GM20431 (cell line): ENCODE data around the gene MFAP4.
"Not testable (repeated sequence)": the region's sequence is repeated elsewhere in the genome, so short reads cannot be mapped to it uniquely, and the experiment has no call there.

Source experiments
- in situ Hi-C: fragments of 300-500 bp; cut with MseI, MboI; formaldehyde crosslinking; loops from one replicate; pipeline ENCODE4 v1.15.0; 2020; ENCODE audit warnings: low sequenced_read_pairs; ENCODE audit not compliant: unreplicated experiment

MFAP4 gene

DNA sequence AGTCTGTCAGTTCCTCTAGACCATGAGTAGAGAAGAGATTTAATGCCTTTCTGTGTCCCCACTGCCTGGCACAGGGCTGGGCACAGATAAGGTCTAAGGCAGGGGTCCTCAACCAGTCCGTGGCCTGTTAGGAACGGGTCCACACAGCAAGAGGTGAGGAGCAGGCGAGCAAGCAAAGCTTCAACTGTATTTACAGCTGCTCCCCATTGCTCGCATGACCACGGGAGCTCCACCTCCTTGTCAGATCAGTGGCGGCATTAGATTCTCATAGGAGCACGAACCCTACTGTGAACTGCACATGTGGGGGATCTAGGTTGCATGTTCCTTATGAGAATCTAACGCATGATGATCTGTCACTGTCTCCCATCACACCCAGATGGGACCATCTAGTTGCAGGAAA is 26.2 kb downstream of the MFAP4 start:
- in situ Hi-C loops: loop anchor here (10.0 kb wide), 1 partner anchor 94 kb away; no protein-coding TSS in a partner anchor

DNA sequence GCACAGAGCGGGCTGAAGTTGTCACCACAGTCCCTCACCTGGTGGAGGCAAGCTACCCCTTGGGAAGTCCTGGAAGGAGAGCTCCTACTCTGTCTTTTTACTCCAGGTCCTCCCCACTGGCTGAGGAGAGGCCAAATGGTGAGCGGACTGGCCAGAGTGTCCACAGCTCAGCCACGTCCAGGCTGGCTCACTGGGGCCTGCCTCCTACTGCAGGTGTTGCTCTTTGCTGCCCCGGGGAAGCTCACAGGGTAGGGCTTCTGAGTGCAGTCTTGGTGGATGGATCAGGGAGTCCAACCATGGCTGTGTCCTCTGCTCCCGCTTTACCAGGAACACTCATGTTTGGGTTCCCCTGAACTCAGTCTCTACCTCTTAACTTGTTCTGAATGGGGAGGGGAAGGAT is 27.1 kb downstream of the MFAP4 start:
- in situ Hi-C loops: loop anchor here (10.0 kb wide), 1 partner anchor 95 kb away; no protein-coding TSS in a partner anchor

DNA sequence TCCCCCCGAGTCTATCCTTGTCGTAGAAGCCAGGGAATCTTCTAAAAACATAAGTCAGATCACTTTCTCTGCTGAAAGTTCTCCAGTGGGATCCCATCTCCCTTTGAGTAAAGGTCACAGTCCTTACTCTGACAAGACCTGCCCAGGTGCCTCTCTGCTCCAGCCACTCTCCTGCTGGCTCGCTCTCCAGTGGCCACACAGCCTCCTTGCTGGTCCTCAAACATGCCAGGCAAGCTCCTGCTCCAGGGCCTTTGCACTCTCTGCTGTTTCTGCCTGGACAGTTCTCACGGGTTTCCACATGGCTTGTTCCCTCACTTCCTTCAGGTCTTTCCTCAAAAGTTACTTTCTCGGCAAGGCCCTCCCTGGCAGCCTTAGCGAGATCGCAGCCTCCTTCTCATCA is 27.8 kb downstream of the MFAP4 start:
- in situ Hi-C loops: no loop called here

DNA sequence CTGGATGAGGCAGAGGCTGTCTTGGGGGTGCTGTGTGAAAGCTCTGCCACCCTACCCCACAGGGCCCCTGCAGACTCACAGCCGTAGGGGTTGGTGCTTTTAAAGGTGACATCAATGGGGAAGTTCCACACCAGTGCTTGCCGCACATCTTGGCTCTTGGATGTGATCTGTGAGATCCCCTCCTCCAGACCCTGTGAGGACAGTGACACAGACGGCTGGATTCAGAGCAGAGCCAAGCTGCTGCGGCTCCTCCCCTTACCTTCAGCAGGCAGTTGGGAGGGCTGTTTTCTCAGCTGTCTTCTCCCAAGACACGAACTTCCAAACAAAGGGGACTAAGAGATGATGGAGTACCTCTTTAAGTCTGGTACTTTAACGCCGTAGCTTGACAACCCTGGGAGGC is 29.2 kb downstream of the MFAP4 start:
- in situ Hi-C loops: no loop called here

DNA sequence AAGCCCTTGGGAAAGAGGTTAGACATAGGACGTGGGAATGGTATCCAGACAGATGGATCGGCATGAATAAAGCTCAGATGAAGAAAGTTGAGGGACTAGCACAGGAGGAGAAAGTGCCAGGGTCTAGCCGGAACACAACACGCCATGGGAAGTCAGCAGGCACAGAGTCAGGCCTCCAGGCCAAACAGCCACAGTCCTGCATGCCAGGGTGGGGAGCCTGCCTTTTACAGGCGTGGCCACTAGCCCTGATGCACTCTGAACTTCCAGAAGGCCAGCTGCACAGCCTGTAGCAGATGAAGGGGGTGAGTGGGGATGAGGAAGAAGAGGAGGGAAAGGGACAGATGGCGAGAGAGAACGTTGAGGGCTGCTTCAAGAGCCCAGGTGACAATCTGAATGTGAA is 29.6 kb downstream of the MFAP4 start:
- in situ Hi-C loops: no loop called here

DNA sequence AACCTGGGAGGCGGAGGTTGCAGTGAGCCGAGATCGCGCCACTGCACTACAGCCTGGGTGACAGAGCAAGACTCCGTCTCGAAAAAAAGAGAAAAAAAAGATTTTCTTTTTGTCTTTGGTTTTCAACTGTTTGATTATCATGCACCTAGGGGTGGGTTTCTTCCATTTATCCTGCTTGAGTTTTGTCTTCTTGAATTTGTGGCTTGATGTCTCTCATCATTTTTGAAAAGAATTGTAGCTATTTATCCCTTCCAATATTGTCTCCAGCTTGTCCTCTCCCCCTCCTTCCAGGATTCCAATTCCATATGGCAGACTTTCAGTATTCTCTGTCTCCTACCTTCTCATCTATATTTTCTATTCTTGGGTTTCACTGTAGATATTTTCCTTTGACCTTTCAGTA is 32.2 kb downstream of the MFAP4 start:
- in situ Hi-C loops: no loop called here

DNA sequence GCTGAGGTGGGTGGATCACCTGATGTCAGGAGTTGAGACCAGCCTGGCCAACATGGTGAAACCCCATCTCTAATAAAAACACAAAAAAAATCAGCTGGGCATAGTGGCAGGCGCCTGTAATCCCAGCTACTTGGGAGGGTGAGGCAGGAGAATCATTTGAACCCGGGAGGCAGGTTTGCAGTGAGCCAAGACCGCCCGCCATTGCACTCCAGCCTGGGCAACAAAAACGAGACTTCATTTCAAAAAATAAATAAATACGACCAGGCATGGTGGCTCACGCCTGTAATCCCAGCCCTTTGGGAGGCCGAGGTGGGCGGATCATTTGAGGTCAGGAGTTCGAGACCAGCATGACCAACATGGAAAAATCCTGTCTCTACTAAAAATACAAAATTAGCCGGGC is 33.6 kb downstream of the MFAP4 start:
- in situ Hi-C loops: not testable (repeated sequence)

DNA sequence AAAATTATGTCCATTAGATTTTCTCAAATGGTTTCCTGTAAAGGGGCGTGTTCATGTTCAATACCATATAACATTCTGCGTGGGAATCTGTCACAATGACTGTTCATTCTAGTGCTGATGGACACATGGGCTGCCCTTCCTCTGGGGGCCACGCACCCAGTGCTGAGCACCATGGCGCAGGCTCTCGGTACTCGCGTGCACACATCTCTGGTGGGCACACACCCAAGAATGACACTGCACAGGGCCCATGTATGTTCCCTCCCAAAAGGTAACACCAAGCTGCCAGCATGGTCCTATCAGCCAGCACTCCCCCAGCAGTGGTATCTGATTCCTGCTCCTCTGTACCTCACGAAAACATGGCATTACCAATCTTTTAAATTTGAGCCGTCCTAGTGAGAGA is 38.2 kb downstream of the MFAP4 start:
- in situ Hi-C loops: no loop called here

DNA sequence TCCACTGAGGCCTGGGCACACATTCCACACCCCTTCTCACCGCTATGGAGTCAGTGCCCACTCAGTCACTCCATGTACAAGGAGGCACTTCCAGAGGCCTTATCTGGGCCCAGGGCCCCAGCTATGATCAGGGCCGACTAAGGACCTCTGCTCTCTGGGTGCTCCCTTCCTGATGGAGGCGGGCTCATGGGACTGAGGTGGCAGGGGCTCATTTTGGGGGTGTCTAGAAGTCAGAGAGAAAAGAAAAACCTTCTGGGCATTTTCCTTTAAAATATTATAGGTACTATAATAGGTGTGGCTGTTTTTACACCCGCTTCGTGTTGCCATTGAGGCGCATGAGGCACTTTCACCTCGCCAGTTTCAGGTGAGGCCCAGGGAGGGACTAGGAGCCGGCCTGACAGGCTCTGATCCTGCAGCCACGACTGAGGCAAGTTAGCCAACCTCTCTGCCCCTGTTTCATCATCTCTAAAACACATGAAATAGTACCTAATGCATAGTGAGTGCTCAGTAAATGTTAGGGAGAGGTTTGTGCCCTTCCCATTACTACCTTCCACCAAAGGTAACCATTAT is 38.8 kb downstream of the MFAP4 start:
- in situ Hi-C loops: no loop called here

DNA sequence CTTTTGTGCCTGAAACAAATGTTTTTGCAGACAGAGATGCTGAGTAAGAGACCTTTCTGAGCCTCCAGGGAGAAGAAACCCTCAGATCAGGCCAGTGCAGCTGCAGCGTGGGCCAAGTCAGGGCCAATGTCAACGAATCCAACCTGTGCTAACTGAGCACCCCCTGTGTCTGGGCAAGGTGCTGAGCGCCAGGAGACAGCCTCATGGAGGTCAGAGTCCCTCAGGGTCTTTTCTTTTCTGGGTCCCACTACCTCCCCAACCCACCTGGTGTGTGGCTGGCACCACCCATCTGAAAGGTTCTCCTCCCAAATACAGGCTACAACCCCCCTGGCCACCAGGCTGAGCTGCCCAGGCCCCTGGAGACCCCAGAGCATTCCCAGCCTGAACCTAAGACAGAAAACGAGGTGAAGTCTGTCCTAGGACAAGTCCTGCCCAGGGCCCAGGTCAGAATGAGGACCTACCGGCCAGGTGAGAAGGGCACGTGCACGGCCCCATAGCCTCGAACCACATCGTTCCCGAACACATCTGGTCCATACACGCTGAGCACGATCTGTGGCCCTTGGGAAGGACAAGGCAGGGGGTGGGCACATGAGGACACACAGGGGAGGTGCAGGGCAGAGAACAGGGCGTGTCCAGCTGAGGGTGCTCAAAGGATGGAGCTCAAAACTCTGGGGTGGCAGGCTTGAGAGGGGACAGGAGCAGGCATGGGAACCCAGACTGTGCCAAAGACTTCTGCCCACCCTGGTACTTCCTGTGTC is 39.5 kb downstream of the MFAP4 start:
- in situ Hi-C loops: no loop called here

DNA sequence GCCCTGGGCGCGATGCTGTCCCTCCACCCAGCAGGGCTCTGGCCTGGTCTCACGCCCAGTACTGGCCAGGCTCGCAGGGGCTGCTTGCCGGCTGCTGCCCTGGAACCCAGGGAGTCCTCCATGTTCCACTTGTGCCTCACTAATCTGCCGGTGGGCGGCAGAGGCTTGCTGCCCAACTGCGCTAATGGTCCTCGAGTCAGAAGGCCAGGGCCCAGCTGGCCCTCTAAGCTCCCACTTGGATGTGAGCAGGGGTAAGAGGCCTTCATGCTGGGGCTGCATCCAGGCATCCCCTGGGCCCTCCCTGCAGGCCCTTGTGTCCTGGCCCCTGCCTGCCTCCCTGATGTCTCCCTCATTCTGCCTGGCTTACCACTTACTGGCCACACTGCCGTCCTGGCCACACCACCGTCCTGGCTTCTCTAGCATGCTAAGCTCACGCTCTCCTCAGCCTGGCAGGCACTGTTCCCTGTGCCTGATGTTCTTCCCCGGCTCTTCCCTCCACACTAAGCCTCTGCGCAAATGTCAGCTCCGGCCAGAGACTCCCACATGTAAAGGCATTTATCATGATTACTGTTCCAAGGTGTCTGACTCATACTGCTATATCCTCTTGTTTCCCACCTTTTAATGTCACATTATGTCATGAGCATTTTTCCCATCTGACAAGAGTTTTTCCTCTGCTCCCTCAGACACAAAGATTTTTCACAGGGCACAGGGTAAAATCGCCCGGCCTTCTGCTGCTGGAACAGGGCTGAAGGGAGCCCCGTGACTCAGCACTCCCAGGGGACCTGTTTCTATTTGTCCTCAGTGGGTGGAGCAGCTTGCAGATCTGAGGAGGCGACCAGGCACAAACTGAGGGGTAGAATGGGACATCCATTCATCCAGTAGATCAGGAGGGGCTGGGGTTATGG is 40.4 kb downstream of the MFAP4 start:
- in situ Hi-C loops: no loop called here

DNA sequence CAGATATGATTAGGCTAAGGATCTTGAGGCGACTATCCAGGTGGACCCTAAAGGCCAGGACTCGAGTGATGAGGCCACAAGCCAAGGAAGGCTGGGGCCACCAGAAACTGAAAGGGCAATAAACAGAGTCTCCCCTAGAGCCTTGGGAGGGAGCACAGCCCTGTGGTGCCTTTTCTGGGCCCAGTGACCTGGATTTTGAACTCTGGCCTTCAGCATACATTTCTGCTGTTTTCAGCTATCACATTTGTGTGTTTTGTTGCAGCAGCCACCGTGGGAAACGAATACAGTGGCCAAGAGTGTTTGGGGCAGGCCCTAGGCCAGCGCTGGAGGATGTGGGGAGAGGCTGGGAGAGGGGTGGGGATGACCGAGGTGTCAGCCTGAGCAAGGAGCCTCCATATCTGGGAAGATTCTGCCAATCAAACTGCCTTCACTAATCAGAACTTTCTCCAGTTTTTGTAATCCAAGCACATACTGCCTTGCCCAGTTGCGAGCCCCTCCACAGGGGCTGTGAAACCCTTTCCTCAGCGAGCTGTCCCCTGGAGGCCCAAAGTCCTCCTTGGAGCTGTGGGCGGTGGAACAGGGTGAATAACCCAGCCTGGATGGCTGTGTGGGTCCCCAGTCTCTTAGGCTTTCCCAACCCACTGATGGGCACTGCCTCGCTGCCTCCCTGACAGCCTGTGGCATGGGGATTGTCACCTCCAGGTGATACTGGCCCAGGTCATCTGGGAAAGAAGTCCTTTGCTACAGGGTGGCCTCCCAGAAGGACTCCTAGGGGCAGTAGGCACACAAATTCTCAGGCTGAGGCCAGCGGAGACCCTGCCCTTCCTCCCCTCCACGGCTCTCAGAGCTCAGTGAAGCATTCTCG is 41.3 kb downstream of the MFAP4 start:
- in situ Hi-C loops: no loop called here

DNA sequence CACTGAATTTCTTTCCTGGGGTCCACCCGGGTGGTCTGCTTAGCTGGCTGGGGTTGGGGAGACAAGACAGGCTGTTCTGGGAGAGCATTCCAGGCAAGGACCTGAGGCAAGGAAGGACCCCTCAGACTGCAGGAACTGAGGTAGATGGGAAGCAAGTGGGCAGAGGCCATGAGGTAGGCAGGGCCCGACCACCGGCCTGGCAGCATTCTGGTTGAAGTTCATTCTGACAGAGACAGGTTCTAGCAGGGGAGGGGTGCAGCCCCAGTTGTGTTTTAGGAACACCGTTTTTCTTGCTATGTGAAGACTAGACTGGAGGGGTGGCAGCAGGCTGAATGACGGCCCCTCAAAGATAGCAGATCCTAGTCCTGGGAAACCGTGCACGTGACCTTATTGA is 41.9 kb downstream of the MFAP4 start:
- in situ Hi-C loops: no loop called here

DNA sequence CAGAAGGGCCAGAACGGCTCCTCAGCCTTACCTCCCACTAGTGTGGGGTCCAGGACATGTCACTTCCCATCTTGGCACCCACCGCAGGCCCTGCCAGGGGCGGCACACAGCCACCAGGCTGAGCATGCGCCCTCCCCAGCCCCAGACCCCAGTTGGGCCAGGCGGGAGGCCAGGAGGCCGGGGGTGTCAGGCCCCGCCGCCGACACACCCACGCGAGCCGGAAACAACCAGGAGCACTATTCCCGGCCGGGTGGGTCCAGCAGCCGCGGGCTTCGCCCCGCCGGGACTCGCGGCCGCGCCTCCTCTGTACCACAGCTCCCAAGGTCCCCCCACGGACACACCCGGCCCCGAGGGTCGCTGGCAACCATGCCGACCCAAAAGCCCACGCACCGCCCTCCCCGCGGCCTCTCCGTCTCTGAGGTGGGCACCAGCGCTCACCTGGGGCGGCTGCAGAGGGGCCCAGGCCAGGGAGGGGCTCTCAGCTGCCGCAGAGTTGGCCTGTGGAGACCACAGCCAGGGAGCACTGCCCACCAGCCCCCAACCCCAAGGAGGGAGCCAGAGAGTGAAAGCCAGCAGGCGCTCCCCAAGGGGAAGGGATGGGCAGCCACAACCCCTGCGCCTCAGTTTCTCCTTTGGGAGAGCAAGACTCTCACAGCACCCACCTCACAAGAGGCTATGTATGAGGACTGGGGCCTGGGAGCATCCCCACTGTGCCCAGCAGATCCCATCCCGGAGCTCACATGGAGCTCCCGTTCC is 42.5 kb downstream of the MFAP4 start:
- in situ Hi-C loops: no loop called here

DNA sequence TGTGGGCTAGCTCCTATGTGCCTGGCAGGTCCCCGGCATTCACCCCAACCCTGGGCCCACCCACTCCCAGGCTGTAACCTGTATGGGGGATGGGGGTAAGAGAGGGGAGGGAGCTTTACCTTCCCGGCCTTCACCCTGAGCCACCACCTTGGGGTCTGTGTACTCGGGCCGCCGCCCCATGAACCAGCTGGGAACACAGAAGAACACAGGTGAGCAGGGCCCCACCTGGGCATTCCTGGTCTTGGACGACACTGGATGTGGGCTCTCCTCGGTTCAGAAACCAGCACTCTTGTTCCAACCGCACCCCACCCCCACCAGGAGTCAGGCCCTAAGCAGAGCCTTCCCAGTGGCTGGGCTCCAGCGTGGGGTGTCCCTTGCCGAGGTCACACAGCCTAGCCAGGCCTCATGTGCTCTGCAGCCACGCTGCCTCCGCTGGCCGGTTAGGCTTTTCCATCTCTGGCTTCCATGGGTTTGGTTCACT is 43.3 kb downstream of the MFAP4 start:
- in situ Hi-C loops: no loop called here

DNA sequence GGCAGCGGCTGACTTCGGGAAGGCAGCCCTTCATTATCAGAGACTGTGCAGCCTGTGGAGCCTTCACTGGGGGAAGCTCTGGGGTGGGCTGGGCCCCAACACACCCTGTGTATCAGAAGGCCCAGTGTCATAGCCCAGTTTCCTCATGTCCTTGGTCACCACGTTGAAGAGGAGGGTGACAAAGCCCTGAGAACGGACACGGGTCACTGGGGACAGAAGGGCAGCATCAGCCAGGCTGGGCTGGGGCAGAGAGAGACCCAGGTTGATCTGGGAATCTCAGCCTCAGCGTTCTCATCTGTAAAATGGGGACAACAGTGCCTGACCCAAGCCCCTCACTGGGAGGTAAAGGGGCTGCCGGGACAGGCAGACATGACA is 43.7 kb downstream of the MFAP4 start:
- in situ Hi-C loops: no loop called here

DNA sequence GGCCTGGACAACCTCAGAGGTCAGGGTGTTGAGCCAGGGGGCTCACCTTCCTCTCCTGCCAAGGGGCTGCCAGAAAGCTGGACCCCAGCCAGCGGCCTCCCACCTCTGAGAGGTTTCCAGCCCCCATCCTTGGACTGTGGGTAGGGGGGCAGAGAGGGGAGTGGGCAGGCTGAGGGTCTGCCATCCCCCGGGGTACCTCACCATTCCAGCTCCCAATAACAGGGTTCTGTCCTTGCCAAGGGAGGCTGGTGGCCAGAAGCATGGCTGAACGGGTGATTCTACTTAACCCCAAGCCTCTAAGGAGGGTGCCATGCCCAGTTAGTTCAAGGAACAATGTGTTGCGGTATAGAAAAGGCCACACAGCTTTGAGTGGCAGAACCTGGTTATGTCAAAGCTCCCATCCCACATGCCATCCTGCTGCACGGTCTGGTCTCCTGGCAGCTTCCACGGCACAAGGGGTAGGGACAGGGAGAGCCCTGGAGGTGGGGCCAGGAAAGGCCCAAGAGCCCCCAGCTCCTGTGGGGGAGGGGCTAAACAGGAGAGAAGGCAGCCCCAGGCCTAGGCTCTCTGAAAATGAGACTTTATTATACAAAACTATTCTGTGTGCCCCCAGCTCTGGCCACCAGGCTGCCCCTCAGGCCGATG is 44.3 kb downstream of the MFAP4 start:
- in situ Hi-C loops: no loop called here

DNA sequence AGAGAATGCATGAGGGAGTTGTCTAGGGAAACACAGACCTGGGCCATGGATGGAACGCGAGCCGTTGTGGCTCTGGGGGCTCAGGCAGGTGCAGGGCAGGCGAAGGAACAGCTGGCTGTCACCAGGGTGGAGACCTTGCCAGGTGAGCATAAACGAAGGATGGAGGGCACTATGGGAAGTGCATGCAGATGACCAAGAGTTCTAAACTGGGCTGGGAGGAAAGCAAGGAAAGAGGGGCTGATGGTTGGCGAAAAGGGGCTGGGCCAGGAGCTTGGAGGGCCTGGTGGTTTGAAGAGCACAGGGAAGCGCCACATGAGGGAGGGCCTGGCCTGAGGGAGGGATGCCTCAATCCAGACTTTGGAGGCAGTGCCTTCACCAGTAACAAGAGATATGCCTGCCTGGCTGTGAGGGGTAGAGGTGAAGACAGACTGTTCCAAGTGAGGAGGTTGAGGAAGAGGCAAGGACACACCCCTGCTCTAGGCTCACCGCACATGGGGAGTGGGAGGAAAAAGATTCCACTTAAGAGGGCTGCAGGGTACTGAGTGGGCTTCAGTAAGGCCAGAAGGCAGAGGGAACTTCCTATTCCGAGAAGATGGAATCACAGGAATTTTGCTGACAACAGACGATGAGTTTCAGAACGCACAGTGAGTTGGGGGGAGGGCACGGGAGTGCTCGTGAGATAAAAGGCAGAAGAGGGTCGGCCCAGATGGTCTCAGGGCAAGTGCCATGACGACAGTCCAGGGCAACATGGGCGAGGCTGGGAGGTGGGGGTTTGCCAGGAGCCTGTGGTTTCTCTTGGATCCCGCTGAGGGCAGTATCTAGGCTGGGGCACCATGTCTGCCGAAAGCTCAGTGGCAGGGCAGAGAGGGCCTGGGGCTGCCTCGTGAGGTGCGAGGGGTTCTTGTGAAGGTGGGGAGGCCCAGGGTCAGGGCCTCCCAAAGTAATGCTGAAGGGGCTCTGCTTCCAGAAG is 45.1 kb downstream of the MFAP4 start:
- in situ Hi-C loops: no loop called here
